Spleen (tissue), 7 donors: ENCODE results near the gene MAP3K5.

Source experiments
- POLR2A ChIP-seq, 3 donors: fragments of 450-650 bp; IDR thresholded peaks; one replicate each; pipeline ENCODE4 v1.5.1; 2017; ENCODE audit warnings: antibody characterized with exemption in 3 of 3, mild to moderate bottlenecking in 1 of 3
- POLR2AphosphoS5 ChIP-seq, 3 donors: sonication (generic); formaldehyde crosslinking; IDR thresholded peaks; one replicate each; pipeline ENCODE4 v1.5.1; 2017; ENCODE audit warnings: antibody characterized with exemption in 3 of 3
- TF ChIP-seq, protein P1 (sequence below), 11 experiments: fragments of 200-600 bp in 7 of 11; fragments of 450-650 bp in 4 of 11; sonication (generic) in 4 of 11; IDR thresholded peaks in 8 of 11; conservative IDR thresholded peaks in 3 of 11; 1 replicate in 7 of 11; 2 replicates in 4 of 11; pipeline versions ENCODE4 v1.4.0 to v1.8.0; 2016 to 2021; ENCODE audit warnings: antibody characterized with exemption in 11 of 11, inconsistent platforms in 4 of 11, mild to moderate bottlenecking in 1 of 11
- donor health status: DM: no; HTN: no; CAD: no; lungs with moderate emphysema.
- donor health status: DM: no; HTN: no; CAD: no.
- donor health status: DM: no; HTN: no; CAD: no.

DNA sequence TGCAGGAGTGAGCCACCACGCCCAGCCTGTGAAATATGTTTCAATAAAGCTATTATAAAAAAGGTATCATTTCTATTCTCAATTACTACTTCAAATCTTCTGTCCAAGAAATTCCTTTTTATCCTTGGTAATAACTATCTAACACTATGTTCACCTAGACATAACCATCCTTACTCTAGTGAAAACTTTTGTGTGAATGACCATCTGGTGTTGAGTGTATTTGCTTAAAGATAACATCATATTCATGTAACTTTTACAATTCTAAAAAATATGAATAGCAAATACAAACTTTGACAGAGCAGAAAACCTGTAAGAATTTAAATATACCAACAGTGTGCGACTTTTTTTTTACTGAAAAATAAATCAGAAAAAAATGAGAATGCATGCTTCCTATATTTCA is 96.9 kb downstream of the MAP3K5 start:
- TF ChIP-seq, protein P1, sequence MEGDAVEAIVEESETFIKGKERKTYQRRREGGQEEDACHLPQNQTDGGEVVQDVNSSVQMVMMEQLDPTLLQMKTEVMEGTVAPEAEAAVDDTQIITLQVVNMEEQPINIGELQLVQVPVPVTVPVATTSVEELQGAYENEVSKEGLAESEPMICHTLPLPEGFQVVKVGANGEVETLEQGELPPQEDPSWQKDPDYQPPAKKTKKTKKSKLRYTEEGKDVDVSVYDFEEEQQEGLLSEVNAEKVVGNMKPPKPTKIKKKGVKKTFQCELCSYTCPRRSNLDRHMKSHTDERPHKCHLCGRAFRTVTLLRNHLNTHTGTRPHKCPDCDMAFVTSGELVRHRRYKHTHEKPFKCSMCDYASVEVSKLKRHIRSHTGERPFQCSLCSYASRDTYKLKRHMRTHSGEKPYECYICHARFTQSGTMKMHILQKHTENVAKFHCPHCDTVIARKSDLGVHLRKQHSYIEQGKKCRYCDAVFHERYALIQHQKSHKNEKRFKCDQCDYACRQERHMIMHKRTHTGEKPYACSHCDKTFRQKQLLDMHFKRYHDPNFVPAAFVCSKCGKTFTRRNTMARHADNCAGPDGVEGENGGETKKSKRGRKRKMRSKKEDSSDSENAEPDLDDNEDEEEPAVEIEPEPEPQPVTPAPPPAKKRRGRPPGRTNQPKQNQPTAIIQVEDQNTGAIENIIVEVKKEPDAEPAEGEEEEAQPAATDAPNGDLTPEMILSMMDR (IDR thresholded peaks at IDR 0.05 in 8 of 11, conservative IDR thresholded peaks at IDR 0.05 in 3 of 11): no peak
- TF ChIP-seq POLR2A (IDR thresholded peaks at IDR 0.05) (no peak), POLR2AphosphoS5 (IDR thresholded peaks at IDR 0.05) (no peak)
